NOMO-1 treated with dmso at 0.1 percent for 144 hours (cell line): ENCODE data around the gene FEZF2.

Experiments used
- DNase-seq: peaks from one replicate; lab custom pipeline; 2025; ENCODE audit not compliant: unreplicated experiment; lab: John Stamatoyannopoulos, UW

FEZF2 gene

DNA sequence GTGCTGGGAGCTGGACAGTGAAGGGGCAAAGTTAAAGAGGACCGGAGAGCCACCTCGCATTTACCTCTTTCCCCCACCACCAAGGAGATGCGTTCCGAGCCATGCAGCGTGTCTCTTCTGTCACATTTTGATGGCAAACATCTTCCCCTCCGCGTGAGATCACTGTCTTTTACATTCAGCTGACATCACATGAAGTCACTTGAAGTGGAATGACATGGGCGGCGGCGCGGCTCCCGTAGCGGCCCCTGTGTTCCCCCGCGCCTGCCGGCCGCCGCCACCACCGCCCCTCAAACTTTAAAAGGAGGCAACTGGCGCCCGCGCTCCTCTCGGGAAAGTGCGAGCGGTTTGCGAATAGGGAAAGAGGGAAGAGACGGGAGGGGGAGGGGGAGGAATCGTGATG, at the start of gene FEZF2:
TSS of gene FEZF2 (minus strand) at position 336 of the 400 bp plus-strand sequence. CDS start 682 bp downstream, outside the sequence.
- no peak for DNase-seq

DNA sequence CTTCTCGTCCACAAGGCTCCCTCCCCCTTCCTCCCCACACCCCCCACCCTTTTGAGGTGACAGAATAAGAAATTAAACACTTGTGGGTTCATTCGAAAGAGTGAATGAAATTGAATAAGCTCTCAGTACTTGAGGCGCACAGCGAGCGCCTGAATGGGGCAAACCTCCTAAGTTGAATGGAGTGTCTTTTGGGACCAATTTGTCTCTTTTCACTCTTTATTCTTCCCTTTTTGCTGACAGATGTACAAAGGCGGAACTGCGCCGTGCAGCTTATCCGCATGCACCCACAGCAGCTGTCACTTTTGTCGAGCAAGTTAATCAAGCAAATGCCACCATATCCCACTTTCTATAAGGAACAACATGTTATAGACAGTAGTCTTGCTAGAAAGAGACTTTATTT, 47.9 kb upstream of the FEZF2 start:
- DNase-seq = no peak

DNA sequence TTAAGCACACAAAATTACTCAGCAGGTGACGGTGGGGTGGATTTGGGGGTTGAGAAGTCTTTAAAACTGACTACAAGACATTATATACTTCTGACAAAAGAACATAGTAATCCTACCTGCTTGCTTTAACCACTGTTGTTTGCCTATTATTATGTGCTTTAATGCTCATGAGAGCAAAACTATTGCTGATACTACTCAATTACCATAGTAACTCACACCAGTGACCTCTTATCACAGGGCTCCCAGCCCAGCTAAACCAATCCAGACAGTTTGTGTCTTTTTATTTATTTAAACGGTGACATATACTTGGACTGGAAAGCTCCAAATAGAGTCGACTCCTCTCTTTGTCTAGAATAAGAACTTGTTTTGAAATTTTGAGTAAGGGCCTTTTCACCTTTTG, 42.8 kb upstream of the FEZF2 start:
- no peak for DNase-seq

GRCh38 chr3:62415312-62415801, 42.0 kb upstream of the FEZF2 start:
- no peak for DNase-seq

GRCh38 chr3:62414786-62415185, 41.4 kb upstream of the FEZF2 start:
- DNase-seq = no peak

DNA sequence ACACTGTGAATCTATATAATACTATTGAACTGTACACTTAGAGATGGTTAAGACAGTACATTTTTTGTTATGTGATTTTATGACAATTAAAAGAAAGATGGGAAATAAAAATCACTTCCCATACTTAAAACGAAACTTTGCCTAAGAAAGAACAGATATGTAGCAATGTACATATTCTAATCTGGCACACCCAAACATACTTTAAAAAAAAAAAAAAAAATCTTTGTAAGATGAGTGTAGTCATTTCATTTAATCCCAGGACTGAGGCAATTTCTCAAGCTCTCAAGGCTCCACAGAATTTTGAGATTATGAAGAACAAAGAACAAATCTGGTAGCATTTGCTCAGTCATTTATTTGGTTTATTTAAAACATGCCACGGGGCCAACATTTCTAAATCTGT, 40.3 kb upstream of the FEZF2 start:
- no peak for DNase-seq

DNA sequence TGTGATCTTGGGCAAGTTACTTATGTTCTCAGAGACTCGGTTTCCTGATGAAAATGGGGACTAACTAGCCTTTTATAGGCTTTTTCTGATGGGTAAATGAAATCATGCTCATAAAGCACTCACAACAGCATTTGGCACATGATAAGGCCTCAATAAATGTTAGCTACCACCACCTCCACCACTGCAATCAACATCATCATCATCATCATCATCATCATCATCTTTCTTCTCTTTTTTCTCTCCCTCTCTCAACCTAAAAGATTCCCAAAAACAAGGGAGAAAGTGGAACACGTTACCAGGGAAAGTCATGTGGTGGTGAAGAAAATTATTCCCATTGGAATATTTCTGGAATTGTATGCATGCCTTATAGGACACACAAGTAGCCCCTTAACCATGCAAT, 33.6 kb upstream of the FEZF2 start:
- DNase-seq = no peak

- DNase-seq = no peak
Measured at GRCh38 chr3:62405566-62405965, 32.2 kb upstream of the FEZF2 start.

GRCh38 chr3:62405135-62405534, 31.8 kb upstream of the FEZF2 start:
- DNase-seq = no peak

GRCh38 chr3:62404321-62404720, 31.0 kb upstream of the FEZF2 start:
- no peak for DNase-seq

DNA sequence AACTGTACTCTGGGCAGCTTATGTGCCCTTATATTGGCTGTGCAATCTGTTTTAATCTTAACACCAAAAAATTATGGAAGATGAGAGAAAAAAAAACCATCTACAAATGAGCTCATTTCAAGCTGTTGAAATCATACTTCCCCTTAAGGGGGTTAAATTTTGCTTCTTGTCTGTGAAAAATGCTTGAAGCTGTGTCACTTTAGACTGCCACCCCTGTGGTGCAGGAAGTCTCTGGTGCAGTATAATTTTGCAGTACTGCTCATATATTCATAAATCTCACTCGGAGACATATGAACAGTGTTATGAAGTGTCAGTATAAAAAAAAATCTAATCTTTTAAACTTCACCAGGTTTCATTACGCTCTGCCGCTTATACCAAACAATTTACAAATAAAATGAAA, 30.4 kb upstream of the FEZF2 start:
- DNase-seq = no peak

DNA sequence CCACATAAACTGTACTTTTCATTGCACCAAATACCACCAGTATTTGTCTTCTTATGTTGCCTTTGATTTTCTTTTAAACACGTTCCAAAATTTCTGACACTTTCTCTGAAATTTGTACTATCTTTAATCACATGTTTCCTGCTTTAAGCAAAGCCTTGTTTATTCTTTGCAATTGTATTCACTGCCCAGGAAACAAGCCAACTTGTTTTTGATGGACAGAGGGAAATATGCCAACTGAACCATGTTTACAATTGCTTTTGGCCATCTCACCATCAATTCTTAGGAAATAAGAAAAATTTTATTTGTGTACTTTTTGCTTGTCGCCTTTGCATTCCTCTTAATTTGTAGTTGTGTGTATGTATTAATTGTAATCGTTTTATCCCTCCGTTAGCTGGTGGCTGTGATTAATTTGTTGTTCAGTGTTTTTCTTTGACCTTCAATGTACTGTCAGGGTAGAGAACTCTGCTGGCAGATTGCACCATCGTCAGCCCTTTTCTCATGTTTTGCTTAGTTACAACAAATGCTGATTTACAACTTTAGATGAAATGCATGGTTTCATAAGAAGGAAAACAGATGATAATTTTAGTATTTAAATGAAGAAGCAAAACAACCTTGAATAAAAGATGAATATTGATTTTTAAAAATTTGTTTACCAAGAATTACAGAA, 19.4 kb upstream of the FEZF2 start:
- DNase-seq = no peak

GRCh38 chr3:62387251-62387650, 13.9 kb upstream of the FEZF2 start:
- DNase-seq = no peak

- DNase-seq = no peak
Measured at GRCh38 chr3:62379321-62379798, 6.0 kb upstream of the FEZF2 start.

- no peak for DNase-seq
Measured at GRCh38 chr3:62378921-62379320, 5.6 kb upstream of the FEZF2 start.

DNA sequence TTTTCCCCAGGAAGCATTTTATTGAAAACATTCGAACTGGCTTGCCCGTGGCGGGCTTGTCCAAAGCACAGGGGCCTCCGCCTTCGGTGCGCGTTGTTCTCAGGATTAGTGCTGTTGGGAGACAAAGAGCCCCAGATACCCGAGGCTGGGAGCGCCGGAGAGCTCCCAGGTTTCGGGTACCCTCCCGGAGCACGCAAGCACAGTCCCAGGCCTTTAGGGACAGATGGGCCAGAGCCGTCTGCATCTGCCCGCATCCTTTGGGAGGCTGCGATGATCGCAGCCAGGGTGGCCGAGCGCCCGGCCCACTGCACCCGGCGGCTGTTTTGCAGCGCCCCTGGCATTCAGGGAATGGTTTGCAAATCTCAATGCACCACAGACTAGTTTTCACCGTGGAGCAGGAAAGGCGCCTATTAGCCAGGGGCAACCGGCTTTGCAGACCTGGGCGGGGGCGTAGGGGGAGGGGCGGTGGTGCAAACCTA, 5.0 kb upstream of the FEZF2 start:
- DNase-seq = no peak

- DNase-seq = no peak
Measured at GRCh38 chr3:62376906-62377877, 3.8 kb upstream of the FEZF2 start.

DNA sequence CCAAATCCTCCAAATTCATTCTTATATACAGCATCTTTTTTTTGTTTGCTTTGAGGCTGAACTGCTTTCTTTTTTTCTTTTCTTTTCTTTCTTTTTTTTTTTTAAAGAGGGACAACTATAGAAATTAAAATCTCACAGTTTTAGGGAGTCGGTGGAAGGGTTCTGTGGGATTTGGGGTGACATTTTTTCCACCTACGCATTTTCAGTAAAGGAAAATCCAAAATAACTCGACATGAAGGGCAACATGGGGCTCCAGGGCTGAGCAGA, 3.0 kb upstream of the FEZF2 start:
- DNase-seq = no peak

- no peak for DNase-seq
Measured at GRCh38 chr3:62375655-62376453, 2.5 kb upstream of the FEZF2 start.

- DNase-seq = no peak
Measured at GRCh38 chr3:62374341-62375218, 1.2 kb upstream of the FEZF2 start.
